ENCODE measurements around the gene ME3. TPM values are rescaled to one million over a fixed set of nuclear protein-coding genes. Genes with fewer than 3 reads are reported as not detected.

The ME3 gene
- total RNA-seq, 1 experiment from 2014 or later, result 0.30 TPM

GRCh38 chr11:86698639-86699038 is 26.2 kb upstream of the ME3 start:
- CTCF ChIA-PET, result no interaction called here
- Histone ChIP-seq H4K20me1 (ENCODE audit: insufficient read depth) (no peaks in the 10 kb centered on the region), H3K4me2 (ENCODE audit: low read length) (no peak overlapping the region), H3K4me3 (replicated peaks in 1 of 2; ENCODE audit: low read depth in 1 of 2, low read length in 2 of 2) (no peak overlapping the region), H3K9me3 (ENCODE audit: control insufficient read depth in 1 of 2, insufficient read depth in 1 of 2, low read depth in 1 of 2, low read length in 2 of 2) (no peaks in the 10 kb centered on the region), H3K9ac (ENCODE audit: low read length) (no peak overlapping the region), H3K27me3 (ENCODE audit: insufficient read depth, low read length) (no peaks in the 10 kb centered on the region), H3K4me1 (ENCODE audit: control insufficient read depth in 1 of 2, insufficient read depth in 2 of 2, low read length in 2 of 2) (peaks cover 9 to 18% of the 10 kb centered on the region in 2 experiments), H3K9me2 (ENCODE audit: insufficient read depth) (no peaks in the 10 kb centered on the region), H3K36me3 (ENCODE audit: control insufficient read depth in 1 of 2, insufficient read depth in 2 of 2, low read length in 2 of 2) (no peaks in the 10 kb centered on the region), H3K27ac (ENCODE audit: low read depth, low read length) (no peak overlapping the region), H3K79me2 (ENCODE audit: insufficient read depth, low read length) (no peaks in the 10 kb centered on the region), H2AFZ (ENCODE audit: low read depth, low read length, poor library complexity, severe bottlenecking) (no peak overlapping the region)
- BruUV-seq (replicated peaks), result no TSS peak
- RAD21 ChIA-PET (ENCODE audit: low non-redundant PET in 1 of 2, low total read pairs in 2 of 2, uncharacterized antibody in 2 of 2, unreplicated experiment in 2 of 2), result no interaction called here
- intact Hi-C loops (cut with micrococcal nuclease), result no loop called here
- DNase-seq (ENCODE audit: low read depth, low spot score) (no peak), ATAC-seq (no peak)
- no peak for TF ChIP-seq CBX3 (IDR thresholded peaks at IDR 0.05; ENCODE audit: low read depth)
- no peak for TF ChIP-seq FOSL1 (IDR thresholded peaks at IDR 0.05; ENCODE audit: low read depth)
- no peak for TF ChIP-seq YY1 (IDR thresholded peaks at IDR 0.05; ENCODE audit: extremely low read depth, insufficient replicate concordance, low read depth, low read length)
- TF ChIP-seq EGR1 (IDR thresholded peaks at IDR 0.05; ENCODE audit: low read depth), result no peak
- TF ChIP-seq TCF7L2 (IDR thresholded peaks at IDR 0.05; ENCODE audit: borderline replicate concordance, extremely low read depth, insufficient read depth, insufficient read length), result no peak
- TF ChIP-seq RAD21 (IDR thresholded peaks at IDR 0.05; ENCODE audit: low read depth), result no peak
- TF ChIP-seq CTCF (IDR thresholded peaks at IDR 0.05 in 2 of 3, conservative IDR thresholded peaks at IDR 0.05 in 1 of 3; ENCODE audit: borderline replicate concordance in 1 of 3, insufficient read depth in 1 of 3, low read depth in 2 of 3, low read length in 2 of 3), result no peak
- POLR2A ChIA-PET, result no interaction called here

GRCh38 chr11:86696451-86696850 is 24.0 kb upstream of the ME3 start:
- H2AFZ ChIP-seq (ENCODE audit: low read depth, low read length, poor library complexity, severe bottlenecking), result no peak overlapping the region
- H3K27me3 ChIP-seq (ENCODE audit: insufficient read depth, low read length), result no peaks in the 10 kb centered on the region
- no peak overlapping the region for H3K9ac ChIP-seq (ENCODE audit: low read length)
- no TSS peak for BruUV-seq (replicated peaks)
- no peaks in the 10 kb centered on the region for H3K9me2 ChIP-seq (ENCODE audit: insufficient read depth)
- ATAC-seq (peak; percentile 44), DNase-seq (ENCODE audit: low read depth, low spot score) (no peak)
- no peaks in the 10 kb centered on the region for H3K79me2 ChIP-seq (ENCODE audit: insufficient read depth, low read length)
- ChIA-PET POLR2A (interaction anchor here (1.2 kb wide), 1 partner anchor 17 kb away, joined by 3 read pairs; no protein-coding TSS in a partner anchor), RAD21 (ENCODE audit: low non-redundant PET in 1 of 2, low total read pairs in 2 of 2, uncharacterized antibody in 2 of 2, unreplicated experiment in 2 of 2) (no interaction called here), CTCF (no interaction called here)
- no peak overlapping the region for H3K4me3 ChIP-seq (replicated peaks in 1 of 2; ENCODE audit: low read depth in 1 of 2, low read length in 2 of 2)
- peak overlapping the region; percentile 33 for H3K4me2 ChIP-seq (ENCODE audit: low read length)
- H3K36me3 ChIP-seq (ENCODE audit: control insufficient read depth in 1 of 2, insufficient read depth in 2 of 2, low read length in 2 of 2), result no peaks in the 10 kb centered on the region
- H3K27ac ChIP-seq (ENCODE audit: low read depth, low read length), result no peak overlapping the region
- H3K9me3 ChIP-seq (ENCODE audit: control insufficient read depth in 1 of 2, insufficient read depth in 1 of 2, low read depth in 1 of 2, low read length in 2 of 2), result no peaks in the 10 kb centered on the region
- no peaks in the 10 kb centered on the region for H4K20me1 ChIP-seq (ENCODE audit: insufficient read depth)
- peaks cover 9 to 22% of the 10 kb centered on the region in 2 experiments for H3K4me1 ChIP-seq (ENCODE audit: control insufficient read depth in 1 of 2, insufficient read depth in 2 of 2, low read length in 2 of 2)
- intact Hi-C loops (cut with micrococcal nuclease), result no loop called here
- TF ChIP-seq CTCF (IDR thresholded peaks at IDR 0.05 in 2 of 3, conservative IDR thresholded peaks at IDR 0.05 in 1 of 3; ENCODE audit: borderline replicate concordance in 1 of 3, insufficient read depth in 1 of 3, low read depth in 2 of 3, low read length in 2 of 3) (no peak), EGR1 (IDR thresholded peaks at IDR 0.05; ENCODE audit: low read depth) (no peak), REST (IDR thresholded peaks at IDR 0.05; ENCODE audit: low read depth) (no peak), POLR2AphosphoS5 (IDR thresholded peaks at IDR 0.05; ENCODE audit: low read depth, low read length) (no peak), CEBPB (IDR thresholded peaks at IDR 0.05; ENCODE audit: low read depth) (no peak), TCF7L2 (IDR thresholded peaks at IDR 0.05; ENCODE audit: borderline replicate concordance, extremely low read depth, insufficient read depth, insufficient read length) (no peak), ATF3 (IDR thresholded peaks at IDR 0.05) (no peak)

Measured in HCT116 (cell line).